HEK293 (cell line): Measurements from ENCODE around the gene TMEM215.

ENCODE experiments used
- CTCF ChIA-PET: fragments of 350-600 bp; formaldehyde crosslinking; extraction: SDS; loops from one replicate; lab custom pipeline; 2021; ENCODE audit warnings: antibody characterized with exemption; lab: Yijun Ruan, JAX
- POLR2A ChIA-PET: fragments of 300-600 bp; formaldehyde crosslinking; extraction: SDS; loops from one replicate; lab custom pipeline; 2020; ENCODE audit warnings: antibody characterized with exemption, inconsistent platforms; lab: Yijun Ruan, JAX
- H3K27ac ChIP-seq: fragments of 200-500 bp; sonication (Bioruptor generic); 2 replicates; pipeline ENCODE4 v1.5.1; 2014; ENCODE audit warnings: low read depth, low read length, control low read depth, inconsistent platforms; ENCODE audit errors: extremely low read depth
- H3K36me3 ChIP-seq, 2 experiments: fragments of 200-500 bp in 1 of 2; sonication (Bioruptor generic) in 1 of 2; 1 replicate in 1 of 2; 2 replicates in 1 of 2; pipeline ENCODE4 v1.5.1; 2014 to 2017; ENCODE audit warnings: inconsistent platforms in 2 of 2, low read length in 2 of 2; ENCODE audit not compliant: control insufficient read depth in 2 of 2, insufficient read depth in 1 of 2
- H3K4me1 ChIP-seq: fragments of 200-500 bp; sonication (Bioruptor generic); 2 replicates; pipeline ENCODE4 v1.5.1; 2014; ENCODE audit warnings: mild to moderate bottlenecking, low read length, inconsistent platforms; ENCODE audit not compliant: control insufficient read depth, insufficient read depth
- H3K4me3 ChIP-seq: 2 replicates; pipeline ENCODE4 v1.5.1; 2011; ENCODE audit warnings: low read depth, mild to moderate bottlenecking, control low read depth, low read length, moderate library complexity
- H3K9me3 ChIP-seq: fragments of 200-500 bp; sonication (Bioruptor generic); 2 replicates; pipeline ENCODE4 v1.5.1; 2014; ENCODE audit warnings: low read depth, low read length, inconsistent platforms; ENCODE audit not compliant: control insufficient read depth, insufficient read depth
- FEZF1 ChIP-seq: fragments of 450-650 bp; formaldehyde crosslinking; IDR thresholded peaks from 2 replicates; pipeline ENCODE4 v1.5.1; 2016; ENCODE audit warnings: missing biosample characterization, missing genetic modification characterization
- HOXC10 ChIP-seq: sonication (generic); formaldehyde crosslinking; IDR thresholded peaks from 2 replicates; pipeline ENCODE4 v1.8.1; 2023; ENCODE audit warnings: mild to moderate bottlenecking, missing genetic modification reagents
- KLF10 ChIP-seq: fragments of 450-650 bp; IDR thresholded peaks from 2 replicates; pipeline ENCODE4 v1.5.1; 2018; ENCODE audit warnings: missing biosample characterization, mild to moderate bottlenecking, missing genetic modification characterization
- KLF16 ChIP-seq: fragments of 450-650 bp; formaldehyde crosslinking; IDR thresholded peaks from 2 replicates; pipeline ENCODE4 v1.5.1; 2017; ENCODE audit warnings: missing biosample characterization, missing genetic modification characterization
- KLF8 ChIP-seq: fragments of 450-650 bp; formaldehyde crosslinking; IDR thresholded peaks from 2 replicates; pipeline ENCODE4 v1.5.1; 2016; ENCODE audit warnings: missing biosample characterization, missing genetic modification characterization
- PRDM2 ChIP-seq: fragments of 450-650 bp; formaldehyde crosslinking; IDR thresholded peaks from 2 replicates; pipeline ENCODE4 v1.5.1; 2016; ENCODE audit warnings: missing biosample characterization, missing genetic modification characterization, borderline replicate concordance
- PRDM4 ChIP-seq: fragments of 450-650 bp; formaldehyde crosslinking; IDR thresholded peaks from 2 replicates; pipeline ENCODE4 v1.5.1; 2017; ENCODE audit warnings: missing biosample characterization, missing genetic modification characterization
- SP7 ChIP-seq: fragments of 450-650 bp; formaldehyde crosslinking; IDR thresholded peaks from 2 replicates; pipeline ENCODE4 v1.5.1; 2016; ENCODE audit warnings: missing biosample characterization, missing genetic modification characterization
- ZBTB6 ChIP-seq: fragments of 450-650 bp; formaldehyde crosslinking; IDR thresholded peaks from 2 replicates; pipeline ENCODE4 v1.5.1; 2017; ENCODE audit warnings: missing biosample characterization, missing genetic modification characterization
- ZNF10 ChIP-seq: fragments of 450-650 bp; formaldehyde crosslinking; IDR thresholded peaks from 2 replicates; pipeline ENCODE4 v1.5.1; 2017; ENCODE audit warnings: missing biosample characterization, missing genetic modification characterization
- ZNF114 ChIP-seq: fragments of 450-650 bp; formaldehyde crosslinking; IDR thresholded peaks from 2 replicates; pipeline ENCODE4 v1.5.0; 2017; ENCODE audit warnings: missing biosample characterization, missing genetic modification characterization
- ZNF223 ChIP-seq: fragments of 450-650 bp; formaldehyde crosslinking; IDR thresholded peaks from 2 replicates; pipeline ENCODE4 v1.5.1; 2016; ENCODE audit warnings: missing biosample characterization, missing genetic modification characterization
- ZNF26 ChIP-seq: fragments of 450-650 bp; formaldehyde crosslinking; IDR thresholded peaks from 2 replicates; pipeline ENCODE4 v1.5.1; 2016; ENCODE audit warnings: missing biosample characterization, missing genetic modification characterization
- ZNF292 ChIP-seq: fragments of 450-650 bp; formaldehyde crosslinking; IDR thresholded peaks from 2 replicates; pipeline ENCODE4 v1.5.1; 2016; ENCODE audit warnings: low read depth, missing biosample characterization, missing genetic modification characterization, borderline replicate concordance
- ZNF335 ChIP-seq: fragments of 450-650 bp; formaldehyde crosslinking; conservative IDR thresholded peaks from 2 replicates; pipeline ENCODE4 v1.5.1; 2016; ENCODE audit warnings: missing biosample characterization, missing genetic modification characterization
- ZNF560 ChIP-seq: fragments of 450-650 bp; formaldehyde crosslinking; IDR thresholded peaks from 2 replicates; pipeline ENCODE4 v1.5.1; 2017; ENCODE audit warnings: missing biosample characterization, missing genetic modification characterization, borderline replicate concordance
- ZNF580 ChIP-seq: fragments of 450-650 bp; formaldehyde crosslinking; IDR thresholded peaks from 2 replicates; pipeline ENCODE4 v1.5.1; 2016; ENCODE audit warnings: missing biosample characterization, missing genetic modification characterization
- ZNF692 ChIP-seq: fragments of 450-650 bp; formaldehyde crosslinking; IDR thresholded peaks from 2 replicates; pipeline ENCODE4 v1.5.1; 2016; ENCODE audit warnings: missing biosample characterization, missing genetic modification characterization
- ZNF707 ChIP-seq: fragments of 450-650 bp; formaldehyde crosslinking; IDR thresholded peaks from 2 replicates; pipeline ENCODE4 v1.5.1; 2016; ENCODE audit warnings: missing biosample characterization, missing genetic modification characterization
- ZSCAN18 ChIP-seq: fragments of 450-650 bp; formaldehyde crosslinking; IDR thresholded peaks from 2 replicates; pipeline ENCODE4 v1.5.1; 2016; ENCODE audit warnings: missing biosample characterization, missing genetic modification characterization

Gene TMEM215

GRCh38 chr9:32801530-32801929 is 18.2 kb downstream of the TMEM215 start (continued):
- TF ChIP-seq PRDM2 (tag by site-specific recombination) = no peak
- TF ChIP-seq ZNF26 = no peak
- TF ChIP-seq ZNF560 (tag by site-specific recombination) = no peak
- no peak for TF ChIP-seq KLF16 (tag by site-specific recombination)
- no peak for TF ChIP-seq ZNF223 (tag by site-specific recombination)
- no peak for TF ChIP-seq ZNF707 (tag by site-specific recombination)

GRCh38 chr9:32807217-32807616 is 23.9 kb downstream of the TMEM215 start:
- no peak for TF ChIP-seq ZBTB6 (tag by site-specific recombination)
- TF ChIP-seq ZNF114 (tag by site-specific recombination) = no peak
- TF ChIP-seq PRDM4 (tag by site-specific recombination) = no peak
- ChIA-PET POLR2A (no interaction called here), CTCF (no interaction called here)

GRCh38 chr9:32811246-32811645 is 27.9 kb downstream of the TMEM215 start:
- Histone ChIP-seq H3K27ac (no peak overlapping the region), H3K4me1 (no peaks in the 10 kb centered on the region), H3K9me3 (no peaks in the 10 kb centered on the region), H3K36me3 (no peaks in the 10 kb centered on the region), H3K4me3 (no peak overlapping the region)
- ChIA-PET CTCF (no interaction called here), POLR2A (no interaction called here)
- TF ChIP-seq KLF10 (tag by site-specific recombination) (no peak), ZSCAN18 (tag by site-specific recombination) (no peak), FEZF1 (no peak), HOXC10 (CRISPR knock-in tag) (no peak), KLF8 (no peak), ZNF692 (no peak), ZNF292 (tag by site-specific recombination) (no peak), ZNF335 (no peak), ZNF580 (tag by site-specific recombination) (no peak), SP7 (tag by site-specific recombination) (no peak), ZNF10 (tag by site-specific recombination) (no peak)

More at GRCh38 chr9:32807217-32807616, 23.9 kb downstream of the TMEM215 start:
- Histone ChIP-seq H3K9me3 (no peaks in the 10 kb centered on the region), H3K36me3 (no peaks in the 10 kb centered on the region), H3K27ac (no peak overlapping the region), H3K4me3 (no peak overlapping the region), H3K4me1 (no peaks in the 10 kb centered on the region)
